ENCODE data around the gene TNN.

TNN gene

DNA sequence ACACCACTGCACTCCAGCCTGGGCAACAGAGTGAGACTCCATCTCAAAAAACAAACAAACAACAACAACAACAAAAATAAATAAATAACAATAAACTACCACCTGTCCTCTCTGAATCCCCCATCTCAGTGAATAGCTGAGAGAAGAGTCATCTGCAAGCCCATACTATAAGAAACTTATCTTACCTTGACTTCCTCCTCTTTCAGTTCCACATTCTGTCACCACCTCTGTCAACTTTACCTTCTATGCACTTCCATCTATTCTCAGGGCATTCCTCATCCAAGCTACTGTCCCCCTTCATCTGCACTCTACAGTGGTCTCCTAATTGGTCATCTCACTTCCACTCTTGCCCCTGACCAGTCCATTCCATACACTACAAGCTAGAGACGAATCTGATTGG is 66.9 kb downstream of the TNN start:
- TF ChIP-seq, protein P1, sequence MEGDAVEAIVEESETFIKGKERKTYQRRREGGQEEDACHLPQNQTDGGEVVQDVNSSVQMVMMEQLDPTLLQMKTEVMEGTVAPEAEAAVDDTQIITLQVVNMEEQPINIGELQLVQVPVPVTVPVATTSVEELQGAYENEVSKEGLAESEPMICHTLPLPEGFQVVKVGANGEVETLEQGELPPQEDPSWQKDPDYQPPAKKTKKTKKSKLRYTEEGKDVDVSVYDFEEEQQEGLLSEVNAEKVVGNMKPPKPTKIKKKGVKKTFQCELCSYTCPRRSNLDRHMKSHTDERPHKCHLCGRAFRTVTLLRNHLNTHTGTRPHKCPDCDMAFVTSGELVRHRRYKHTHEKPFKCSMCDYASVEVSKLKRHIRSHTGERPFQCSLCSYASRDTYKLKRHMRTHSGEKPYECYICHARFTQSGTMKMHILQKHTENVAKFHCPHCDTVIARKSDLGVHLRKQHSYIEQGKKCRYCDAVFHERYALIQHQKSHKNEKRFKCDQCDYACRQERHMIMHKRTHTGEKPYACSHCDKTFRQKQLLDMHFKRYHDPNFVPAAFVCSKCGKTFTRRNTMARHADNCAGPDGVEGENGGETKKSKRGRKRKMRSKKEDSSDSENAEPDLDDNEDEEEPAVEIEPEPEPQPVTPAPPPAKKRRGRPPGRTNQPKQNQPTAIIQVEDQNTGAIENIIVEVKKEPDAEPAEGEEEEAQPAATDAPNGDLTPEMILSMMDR (IDR thresholded peaks at IDR 0.05; ENCODE audit: low read depth, low read length, missing control alignments), result no peak
- DNase-seq, result no peak
- H3K27me3 ChIP-seq (replicated peaks), result no peaks in the 10 kb centered on the region
- no peak overlapping the region for H3K4me3 ChIP-seq (ENCODE audit: low read depth, low read length)
- no peak overlapping the region for H3K27ac ChIP-seq
- no peaks in the 10 kb centered on the region for H3K36me3 ChIP-seq (replicated peaks)
- in situ Hi-C loops (cut with HindIII; ENCODE audit: low pct_ligation_motif_present, low sequenced_read_pairs), result no loop called here

DNA sequence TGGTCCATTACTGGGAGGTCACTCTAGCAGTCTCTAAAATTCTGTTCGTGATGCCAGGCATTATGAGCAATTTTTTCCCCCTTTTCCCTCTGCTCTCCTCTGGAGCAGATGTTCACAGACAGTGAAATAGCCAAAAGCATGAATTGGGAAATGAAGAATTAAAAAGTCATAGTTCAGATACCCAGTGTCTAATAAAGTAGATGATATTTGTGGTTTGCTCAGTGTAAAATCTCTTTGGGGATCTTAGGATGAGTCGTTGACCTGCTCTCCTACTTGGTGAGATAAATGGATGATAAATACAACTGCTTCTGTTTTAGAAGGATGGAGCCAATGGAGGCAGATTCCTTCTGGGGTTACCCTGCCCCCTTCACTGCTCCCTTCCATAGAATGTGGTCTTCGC is 68.6 kb downstream of the TNN start:
- no peak overlapping the region for H3K27ac ChIP-seq
- H3K27me3 ChIP-seq (replicated peaks), result no peaks in the 10 kb centered on the region
- in situ Hi-C loops (cut with HindIII; ENCODE audit: low pct_ligation_motif_present, low sequenced_read_pairs), result no loop called here
- no peak for DNase-seq
- H3K36me3 ChIP-seq (replicated peaks), result no peaks in the 10 kb centered on the region
- H3K4me3 ChIP-seq (ENCODE audit: low read depth, low read length), result no peak overlapping the region
- TF ChIP-seq, protein P1 (IDR thresholded peaks at IDR 0.05; ENCODE audit: low read depth, low read length, missing control alignments), result no peak

DNA sequence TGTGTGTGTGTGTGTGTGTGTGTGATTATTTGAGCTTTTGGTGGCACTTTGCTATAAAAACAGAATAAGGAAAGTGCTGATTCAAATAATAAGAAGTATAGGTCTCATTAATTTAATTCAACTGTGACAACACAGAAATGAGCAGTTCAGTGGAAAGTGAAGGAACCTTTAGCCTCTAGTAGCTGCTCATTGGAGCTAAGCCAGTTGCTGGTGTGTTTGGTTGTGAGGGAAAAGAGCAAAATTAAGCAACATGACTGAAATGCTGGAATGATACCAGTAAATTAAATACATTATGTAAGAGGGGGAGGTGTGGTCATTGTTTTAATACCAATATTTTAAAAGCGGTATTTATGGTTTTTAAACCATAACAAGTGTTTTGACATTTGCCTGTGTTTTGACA is 69.7 kb downstream of the TNN start:
- H3K4me3 ChIP-seq (ENCODE audit: low read depth, low read length), result no peak overlapping the region
- no peak overlapping the region for H3K27ac ChIP-seq
- DNase-seq, result no peak
- TF ChIP-seq, protein P1 (IDR thresholded peaks at IDR 0.05; ENCODE audit: low read depth, low read length, missing control alignments), result no peak
- in situ Hi-C loops (cut with HindIII; ENCODE audit: low pct_ligation_motif_present, low sequenced_read_pairs), result no loop called here
- no peaks in the 10 kb centered on the region for H3K27me3 ChIP-seq (replicated peaks)
- H3K36me3 ChIP-seq (replicated peaks), result no peaks in the 10 kb centered on the region

DNA sequence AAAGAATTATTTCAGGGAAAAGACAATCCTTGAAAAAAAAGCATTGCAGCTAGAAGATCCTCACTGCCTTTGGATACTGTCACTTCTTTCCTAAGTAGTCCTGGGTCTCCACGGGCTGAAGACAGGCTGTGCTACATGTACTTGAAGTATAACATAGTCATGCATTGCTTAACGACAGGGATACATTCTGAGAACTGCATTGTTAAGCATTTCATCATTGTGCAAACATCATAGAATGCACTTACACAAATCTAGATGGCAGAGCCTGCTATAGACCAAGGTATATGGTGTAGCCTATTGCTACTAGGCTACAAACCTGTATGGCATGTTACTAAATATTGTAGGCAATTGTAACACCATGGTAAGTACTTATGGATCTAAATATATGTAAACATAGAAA is 70.9 kb downstream of the TNN start:
- in situ Hi-C loops (cut with HindIII; ENCODE audit: low pct_ligation_motif_present, low sequenced_read_pairs), result no loop called here
- TF ChIP-seq, protein P1 (IDR thresholded peaks at IDR 0.05; ENCODE audit: low read depth, low read length, missing control alignments), result no peak
- H3K27ac ChIP-seq, result no peak overlapping the region
- H3K36me3 ChIP-seq (replicated peaks), result no peaks in the 10 kb centered on the region
- H3K4me3 ChIP-seq (ENCODE audit: low read depth, low read length), result no peak overlapping the region
- DNase-seq, result no peak
- H3K27me3 ChIP-seq (replicated peaks), result no peaks in the 10 kb centered on the region

DNA sequence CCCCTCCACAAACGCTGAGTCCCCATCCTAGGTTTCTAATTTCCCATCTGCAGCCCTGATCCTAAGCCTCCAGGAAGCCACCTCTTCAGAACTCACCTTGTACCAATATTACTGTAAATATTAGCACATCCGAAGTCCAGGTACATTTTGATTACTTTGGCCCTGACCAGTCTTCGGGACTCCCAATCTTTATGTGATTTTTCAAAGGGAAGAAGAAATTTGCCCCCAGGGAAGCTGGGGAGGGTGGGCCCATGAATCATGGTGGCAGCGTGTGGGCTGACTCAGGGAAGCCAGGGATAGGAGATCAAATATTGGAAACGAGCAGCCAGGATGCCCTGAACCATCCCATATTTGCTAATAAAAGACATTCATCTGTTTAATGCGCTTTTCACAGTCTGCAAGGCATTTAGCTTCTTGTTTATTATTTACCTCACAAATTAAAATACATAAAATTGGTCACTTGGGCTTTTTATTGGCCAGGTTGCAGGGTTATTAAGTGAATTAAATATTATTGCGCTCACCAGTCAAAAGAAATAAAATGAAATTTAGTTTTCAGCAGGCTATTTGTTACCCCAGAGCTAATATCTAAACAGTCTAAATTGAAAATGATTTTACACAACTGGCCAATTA is 78.4 kb downstream of the TNN start:
- no peaks in the 10 kb centered on the region for H3K27me3 ChIP-seq (replicated peaks)
- H3K4me3 ChIP-seq (ENCODE audit: low read depth, low read length), result no peak overlapping the region
- no peak overlapping the region for H3K27ac ChIP-seq
- TF ChIP-seq, protein P1 (IDR thresholded peaks at IDR 0.05; ENCODE audit: low read depth, low read length, missing control alignments), result no peak
- in situ Hi-C loops (cut with HindIII; ENCODE audit: low pct_ligation_motif_present, low sequenced_read_pairs), result no loop called here
- no peak for DNase-seq
- no peaks in the 10 kb centered on the region for H3K36me3 ChIP-seq (replicated peaks)

Data from brain microvascular endothelial cell (primary cell).